OCI-LY1 (cell line): ENCODE data around the gene DPH2.

ENCODE experiments used
- H2AFZ ChIP-seq: fragments of 200-600 bp; sonication (generic), shearing (Covaris generic); 2 replicates; pipeline ENCODE4 v1.6.0; 2014; ENCODE audit warnings: antibody characterized with exemption, mild to moderate bottlenecking, low read length
- H3F3A ChIP-seq: fragments of 200-600 bp; sonication (generic), shearing (Covaris generic); 2 replicates; pipeline ENCODE4 v1.6.0; 2014; ENCODE audit warnings: mild to moderate bottlenecking, antibody characterized with exemption, low read length, moderate library complexity; ENCODE audit not compliant: insufficient read depth
- H3K27ac ChIP-seq: fragments of 200-600 bp; sonication (generic); 2 replicates; pipeline ENCODE4 v1.5.1; 2014; ENCODE audit warnings: low read length, mixed run types, mild to moderate bottlenecking, low read depth; ENCODE audit not compliant: poor library complexity, severe bottlenecking
- H3K27me3 ChIP-seq: fragments of 200-600 bp; sonication (generic); 2 replicates; pipeline ENCODE4 v1.6.0; 2014; ENCODE audit warnings: antibody characterized with exemption, mild to moderate bottlenecking, low read length, moderate library complexity; ENCODE audit not compliant: insufficient read depth
- H3K36me3 ChIP-seq: fragments of 200-600 bp; sonication (generic); 2 replicates; pipeline ENCODE4 v1.6.1; 2014; ENCODE audit warnings: mild to moderate bottlenecking, antibody characterized with exemption, low read length, moderate library complexity, mixed read lengths; ENCODE audit not compliant: insufficient read depth
- H3K4me1 ChIP-seq: fragments of 200-600 bp; sonication (generic); 2 replicates; pipeline ENCODE4 v1.5.1; 2014; ENCODE audit warnings: mild to moderate bottlenecking, low read length, moderate library complexity; ENCODE audit not compliant: insufficient read depth, severe bottlenecking
- H3K4me2 ChIP-seq: fragments of 200-600 bp; sonication (generic), shearing (Covaris generic); 2 replicates; pipeline ENCODE4 v1.6.1; 2014; ENCODE audit warnings: low read length
- H3K4me3 ChIP-seq: fragments of 200-600 bp; sonication (generic); 2 replicates; pipeline ENCODE4 v1.5.1; 2014; ENCODE audit warnings: low read length, low read depth, mild to moderate bottlenecking, mixed read lengths; ENCODE audit not compliant: poor library complexity, severe bottlenecking
- H3K79me2 ChIP-seq: fragments of 200-600 bp; shearing (Covaris generic); 2 replicates; pipeline ENCODE4 v1.6.1; 2016; ENCODE audit warnings: mixed run types, low read length, mixed read lengths; ENCODE audit not compliant: insufficient read depth
- H3K9ac ChIP-seq: fragments of 200-600 bp; sonication (generic), shearing (Covaris generic); 2 replicates; pipeline ENCODE4 v1.6.1; 2014; ENCODE audit warnings: mild to moderate bottlenecking, low read length, mixed read lengths
- H3K9me2 ChIP-seq: fragments of 200-600 bp; sonication (generic), shearing (Covaris generic); 2 replicates; pipeline ENCODE4 v1.6.1; 2014; ENCODE audit warnings: low read depth, mild to moderate bottlenecking, low read length, mixed read lengths
- H3K9me3 ChIP-seq: fragments of 200-600 bp; shearing (Covaris generic); 2 replicates; pipeline ENCODE4 v1.6.1; 2014; ENCODE audit warnings: low read length, mixed read lengths
- H4K20me1 ChIP-seq: fragments of 200-600 bp; sonication (generic), shearing (Covaris generic); 2 replicates; pipeline ENCODE4 v1.6.0; 2016; ENCODE audit warnings: mild to moderate bottlenecking, low read length; ENCODE audit not compliant: insufficient read depth
- EZH2 ChIP-seq: fragments of 200-600 bp; sonication (generic), shearing (Covaris generic); IDR thresholded peaks from 2 replicates; pipeline ENCODE4 v1.8.0; 2017; ENCODE audit warnings: borderline replicate concordance, mixed run types, mild to moderate bottlenecking, antibody characterized with exemption, low read length, moderate library complexity, mixed read lengths
- TF ChIP-seq, protein P1 (sequence below): fragments of 200-600 bp; sonication (generic), shearing (Covaris generic); IDR thresholded peaks from 2 replicates; pipeline ENCODE4 v1.5.1; 2017; ENCODE audit warnings: mild to moderate bottlenecking, antibody characterized with exemption, low read length, moderate library complexity, mixed read lengths

DPH2 gene

DNA sequence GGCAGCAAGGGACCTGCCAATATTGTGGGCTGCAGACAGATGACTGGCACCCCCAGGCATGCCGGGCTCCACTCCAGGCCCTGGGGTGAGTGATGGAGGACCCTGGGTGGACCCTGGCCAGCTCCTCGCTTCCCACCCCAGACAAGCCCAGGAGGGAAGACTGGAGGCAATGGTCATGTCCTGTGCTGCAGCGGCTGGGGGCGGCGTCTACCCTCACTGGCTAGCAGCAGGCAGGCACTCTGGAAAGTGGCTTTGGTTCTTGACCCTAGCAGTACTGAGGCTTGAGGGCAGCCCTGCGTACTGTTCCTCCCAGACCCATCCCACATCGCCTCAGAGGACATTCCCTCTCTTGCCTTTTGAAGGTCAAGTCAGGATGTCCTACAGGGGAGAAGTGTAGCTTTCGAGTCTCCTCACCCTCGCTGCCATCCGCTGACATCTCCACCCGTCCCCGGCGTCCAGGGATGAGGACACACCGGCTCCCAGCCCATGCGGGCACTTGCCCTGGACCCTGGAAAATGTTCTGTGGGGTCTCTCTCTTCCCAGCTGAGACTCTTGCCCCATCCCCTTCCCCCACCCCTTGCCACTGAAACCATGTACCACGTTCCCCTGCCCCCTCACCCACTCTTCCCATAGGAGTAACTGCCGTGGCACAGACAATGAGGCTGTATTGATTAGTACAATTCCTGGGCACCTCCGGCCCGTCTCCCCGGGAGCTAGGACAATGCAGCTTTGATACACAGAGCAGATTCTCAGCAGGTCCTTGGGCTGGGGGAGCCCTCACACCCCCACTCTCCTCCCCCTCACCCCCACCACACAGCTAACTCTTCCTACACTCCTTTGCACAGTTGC is 46.5 kb downstream of the DPH2 start:
- no peaks in the 10 kb centered on the region for H3K4me1 ChIP-seq
- no peak overlapping the region for H3K4me2 ChIP-seq
- TF ChIP-seq, protein P1, sequence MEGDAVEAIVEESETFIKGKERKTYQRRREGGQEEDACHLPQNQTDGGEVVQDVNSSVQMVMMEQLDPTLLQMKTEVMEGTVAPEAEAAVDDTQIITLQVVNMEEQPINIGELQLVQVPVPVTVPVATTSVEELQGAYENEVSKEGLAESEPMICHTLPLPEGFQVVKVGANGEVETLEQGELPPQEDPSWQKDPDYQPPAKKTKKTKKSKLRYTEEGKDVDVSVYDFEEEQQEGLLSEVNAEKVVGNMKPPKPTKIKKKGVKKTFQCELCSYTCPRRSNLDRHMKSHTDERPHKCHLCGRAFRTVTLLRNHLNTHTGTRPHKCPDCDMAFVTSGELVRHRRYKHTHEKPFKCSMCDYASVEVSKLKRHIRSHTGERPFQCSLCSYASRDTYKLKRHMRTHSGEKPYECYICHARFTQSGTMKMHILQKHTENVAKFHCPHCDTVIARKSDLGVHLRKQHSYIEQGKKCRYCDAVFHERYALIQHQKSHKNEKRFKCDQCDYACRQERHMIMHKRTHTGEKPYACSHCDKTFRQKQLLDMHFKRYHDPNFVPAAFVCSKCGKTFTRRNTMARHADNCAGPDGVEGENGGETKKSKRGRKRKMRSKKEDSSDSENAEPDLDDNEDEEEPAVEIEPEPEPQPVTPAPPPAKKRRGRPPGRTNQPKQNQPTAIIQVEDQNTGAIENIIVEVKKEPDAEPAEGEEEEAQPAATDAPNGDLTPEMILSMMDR: no peak
- TF ChIP-seq EZH2: no peak
- no peaks in the 10 kb centered on the region for H3F3A ChIP-seq
- H3K27ac ChIP-seq: no peak overlapping the region
- no peaks in the 10 kb centered on the region for H3K79me2 ChIP-seq
- no peak overlapping the region for H2AFZ ChIP-seq
- no peaks in the 10 kb centered on the region for H3K36me3 ChIP-seq
- H3K9me2 ChIP-seq: no peaks in the 10 kb centered on the region
- H3K9ac ChIP-seq: no peak overlapping the region
- no peaks in the 10 kb centered on the region for H4K20me1 ChIP-seq
- no peaks in the 10 kb centered on the region; the same call in 1 of the 2 replicates for H3K27me3 ChIP-seq
- H3K9me3 ChIP-seq: no peaks in the 10 kb centered on the region
- no peak overlapping the region for H3K4me3 ChIP-seq

DNA sequence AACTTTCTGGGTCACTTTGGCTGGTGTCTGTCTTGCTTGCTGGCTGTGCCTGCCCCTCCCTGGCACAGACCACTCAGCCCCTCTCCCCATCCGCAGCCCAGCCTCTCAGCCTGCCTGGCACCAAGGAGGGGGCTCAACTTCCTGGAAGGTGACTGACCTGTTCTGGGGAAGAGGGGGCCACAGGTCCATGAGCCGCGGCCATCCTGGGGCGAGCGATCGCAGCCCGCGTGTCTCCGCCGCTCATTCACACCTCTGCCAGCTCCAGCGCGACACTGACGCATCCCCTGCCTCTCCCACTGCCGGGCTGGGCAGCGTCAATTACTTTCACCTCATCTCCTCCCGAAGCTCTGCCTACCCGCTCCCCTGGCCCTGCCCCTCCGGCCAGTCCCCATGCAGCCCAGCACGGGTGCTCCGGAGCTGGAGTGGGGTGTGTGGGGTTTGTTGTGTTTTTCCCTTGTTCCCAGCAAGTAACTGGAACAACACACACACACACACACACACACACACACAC is 47.1 kb downstream of the DPH2 start:
- Histone ChIP-seq H3F3A (no peaks in the 10 kb centered on the region), H3K27ac (no peak overlapping the region), H4K20me1 (no peaks in the 10 kb centered on the region), H3K79me2 (no peaks in the 10 kb centered on the region), H3K4me1 (no peaks in the 10 kb centered on the region), H3K9me2 (no peaks in the 10 kb centered on the region), H3K9me3 (no peaks in the 10 kb centered on the region), H3K36me3 (no peaks in the 10 kb centered on the region), H3K4me3 (no peak overlapping the region), H3K27me3 (no peaks in the 10 kb centered on the region; the same call in 1 of the 2 replicates), H2AFZ (no peak overlapping the region), H3K4me2 (no peak overlapping the region), H3K9ac (no peak overlapping the region)
- TF ChIP-seq EZH2: no peak
- TF ChIP-seq, protein P1: no peak

DNA sequence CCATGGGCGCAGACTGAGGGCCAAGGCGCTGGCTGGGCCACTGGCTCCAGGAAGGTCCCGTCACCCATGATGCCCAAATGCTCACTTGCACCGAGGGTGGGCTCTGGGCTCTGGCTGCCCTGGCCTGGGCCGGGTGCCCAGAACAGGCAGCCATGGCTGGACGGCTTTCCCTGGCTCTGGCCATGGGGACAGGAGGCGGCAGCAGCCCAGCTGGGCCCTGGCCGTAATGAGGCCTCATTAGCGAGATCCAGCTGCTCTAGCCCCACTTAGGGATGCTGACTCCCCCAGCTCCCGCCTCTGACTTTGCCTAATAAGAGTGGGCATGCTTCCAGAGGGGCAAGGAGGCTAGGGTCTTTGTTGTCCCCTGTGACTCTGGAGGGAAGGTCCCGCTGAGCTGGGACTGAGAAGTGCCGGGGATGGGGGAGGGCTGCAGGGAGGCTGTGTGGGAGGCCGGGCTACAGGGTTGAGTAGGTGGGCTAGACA is 49.7 kb downstream of the DPH2 start:
- H3K36me3 ChIP-seq: no peaks in the 10 kb centered on the region
- H3K4me3 ChIP-seq: no peak overlapping the region
- H3K9ac ChIP-seq: no peak overlapping the region
- H3K27me3 ChIP-seq: no peaks in the 10 kb centered on the region; the same call in 1 of the 2 replicates
- no peaks in the 10 kb centered on the region for H4K20me1 ChIP-seq
- H3K9me3 ChIP-seq: no peaks in the 10 kb centered on the region
- peaks cover under 1% of the 10 kb centered on the region for H3K4me1 ChIP-seq
- H3K9me2 ChIP-seq: no peaks in the 10 kb centered on the region
- H3F3A ChIP-seq: no peaks in the 10 kb centered on the region
- TF ChIP-seq EZH2: no peak
- TF ChIP-seq, protein P1: no peak
- no peak overlapping the region for H3K27ac ChIP-seq
- H3K4me2 ChIP-seq: no peak overlapping the region
- H2AFZ ChIP-seq: no peak overlapping the region
- no peaks in the 10 kb centered on the region for H3K79me2 ChIP-seq
